Measurements from ENCODE around the gene LRRC38.

Gene LRRC38

DNA sequence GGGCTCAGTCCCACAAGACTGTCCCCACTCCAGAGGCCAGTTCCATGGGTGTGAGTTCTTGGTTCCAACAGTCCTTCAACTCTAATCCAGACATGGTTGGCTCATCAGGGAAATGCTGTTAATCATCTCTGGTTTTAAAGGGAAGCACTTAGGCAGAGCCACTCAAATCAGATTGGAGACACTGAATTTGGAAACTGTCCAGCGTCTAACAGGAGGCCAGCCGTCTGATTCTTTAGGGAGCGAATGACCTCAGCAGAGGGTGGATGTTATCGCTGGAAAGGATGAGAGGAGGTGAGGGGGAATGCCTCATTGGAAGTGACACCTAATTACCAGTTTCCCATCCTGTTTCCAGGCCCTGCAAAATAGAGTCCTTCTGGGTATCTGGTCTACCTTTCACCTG, 22.8 kb upstream of the LRRC38 start:
- Histone ChIP-seq H3K27me3 (replicated peaks; ENCODE audit: control insufficient read depth, insufficient read depth, low read length) (no peaks in the 10 kb centered on the region; the same call in 1 of the 2 replicates), H3K4me3 (replicated peaks; ENCODE audit: low read depth, low read length) (no peak overlapping the region), H3K36me3 (ENCODE audit: control insufficient read depth, insufficient read depth, low read length) (no peaks in the 10 kb centered on the region)
- no peak for DNase-seq (ENCODE audit: extremely low read depth, insufficient read length)
- TF ChIP-seq, protein P1, sequence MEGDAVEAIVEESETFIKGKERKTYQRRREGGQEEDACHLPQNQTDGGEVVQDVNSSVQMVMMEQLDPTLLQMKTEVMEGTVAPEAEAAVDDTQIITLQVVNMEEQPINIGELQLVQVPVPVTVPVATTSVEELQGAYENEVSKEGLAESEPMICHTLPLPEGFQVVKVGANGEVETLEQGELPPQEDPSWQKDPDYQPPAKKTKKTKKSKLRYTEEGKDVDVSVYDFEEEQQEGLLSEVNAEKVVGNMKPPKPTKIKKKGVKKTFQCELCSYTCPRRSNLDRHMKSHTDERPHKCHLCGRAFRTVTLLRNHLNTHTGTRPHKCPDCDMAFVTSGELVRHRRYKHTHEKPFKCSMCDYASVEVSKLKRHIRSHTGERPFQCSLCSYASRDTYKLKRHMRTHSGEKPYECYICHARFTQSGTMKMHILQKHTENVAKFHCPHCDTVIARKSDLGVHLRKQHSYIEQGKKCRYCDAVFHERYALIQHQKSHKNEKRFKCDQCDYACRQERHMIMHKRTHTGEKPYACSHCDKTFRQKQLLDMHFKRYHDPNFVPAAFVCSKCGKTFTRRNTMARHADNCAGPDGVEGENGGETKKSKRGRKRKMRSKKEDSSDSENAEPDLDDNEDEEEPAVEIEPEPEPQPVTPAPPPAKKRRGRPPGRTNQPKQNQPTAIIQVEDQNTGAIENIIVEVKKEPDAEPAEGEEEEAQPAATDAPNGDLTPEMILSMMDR (IDR thresholded peaks at IDR 0.05; ENCODE audit: insufficient read depth, low read length, poor library complexity, severe bottlenecking): no peak

DNA sequence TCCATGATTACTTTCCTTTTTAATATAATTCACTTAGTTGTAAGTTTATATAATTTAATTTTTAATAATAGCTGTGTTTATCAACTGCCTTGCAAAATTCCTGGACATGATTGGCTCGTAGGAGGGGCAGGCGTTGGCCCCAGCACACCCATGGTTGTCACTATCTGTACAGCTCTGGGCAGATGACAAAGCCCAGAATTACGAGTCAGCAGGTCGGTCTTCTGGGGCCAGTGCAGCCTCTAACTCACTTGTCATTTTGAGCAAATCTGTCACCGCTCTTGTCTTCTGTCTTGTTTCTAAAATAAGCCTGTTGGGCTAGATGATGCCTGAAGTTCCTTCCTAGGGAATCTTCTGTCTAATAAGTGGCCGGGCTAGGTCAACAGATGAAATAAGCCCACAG, 21.4 kb upstream of the LRRC38 start:
- Histone ChIP-seq H3K36me3 (ENCODE audit: control insufficient read depth, insufficient read depth, low read length) (no peaks in the 10 kb centered on the region), H3K4me3 (replicated peaks; ENCODE audit: low read depth, low read length) (no peak overlapping the region)

DNA sequence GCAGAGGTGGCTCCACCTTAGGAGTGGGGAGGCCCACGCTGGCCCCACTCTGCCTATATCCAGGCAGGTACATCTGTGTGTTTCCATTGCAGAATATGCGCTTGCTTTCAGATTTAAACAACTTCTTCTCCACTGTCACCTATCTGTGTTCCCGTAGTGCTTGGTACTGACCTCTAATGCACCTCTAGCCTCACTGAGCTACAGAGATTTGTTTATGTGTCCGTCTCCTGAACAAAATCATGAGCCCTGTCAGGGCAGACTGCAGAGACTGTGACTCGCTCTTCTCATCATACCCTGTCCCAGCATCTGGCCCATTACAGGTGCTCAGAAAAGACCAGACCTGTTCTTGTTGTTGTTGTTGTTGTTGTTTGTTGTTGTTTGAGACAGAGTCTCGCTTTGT, 14.5 kb upstream of the LRRC38 start:
- no peak overlapping the region for H3K4me3 ChIP-seq (replicated peaks; ENCODE audit: low read depth, low read length)
- DNase-seq (ENCODE audit: extremely low read depth, insufficient read length): no peak
- no peaks in the 10 kb centered on the region for H3K36me3 ChIP-seq (ENCODE audit: control insufficient read depth, insufficient read depth, low read length)
- TF ChIP-seq, protein P1 (IDR thresholded peaks at IDR 0.05; ENCODE audit: insufficient read depth, low read length, poor library complexity, severe bottlenecking): no peak
- H3K27me3 ChIP-seq (replicated peaks; ENCODE audit: control insufficient read depth, insufficient read depth, low read length): no peaks in the 10 kb centered on the region

More for the DNA sequence above, 21.4 kb upstream of the LRRC38 start:
- TF ChIP-seq, protein P1 (IDR thresholded peaks at IDR 0.05; ENCODE audit: insufficient read depth, low read length, poor library complexity, severe bottlenecking): no peak
- no peaks in the 10 kb centered on the region; the same call in 1 of the 2 replicates for H3K27me3 ChIP-seq (replicated peaks; ENCODE audit: control insufficient read depth, insufficient read depth, low read length)
- no peak for DNase-seq (ENCODE audit: extremely low read depth, insufficient read length)

DNA sequence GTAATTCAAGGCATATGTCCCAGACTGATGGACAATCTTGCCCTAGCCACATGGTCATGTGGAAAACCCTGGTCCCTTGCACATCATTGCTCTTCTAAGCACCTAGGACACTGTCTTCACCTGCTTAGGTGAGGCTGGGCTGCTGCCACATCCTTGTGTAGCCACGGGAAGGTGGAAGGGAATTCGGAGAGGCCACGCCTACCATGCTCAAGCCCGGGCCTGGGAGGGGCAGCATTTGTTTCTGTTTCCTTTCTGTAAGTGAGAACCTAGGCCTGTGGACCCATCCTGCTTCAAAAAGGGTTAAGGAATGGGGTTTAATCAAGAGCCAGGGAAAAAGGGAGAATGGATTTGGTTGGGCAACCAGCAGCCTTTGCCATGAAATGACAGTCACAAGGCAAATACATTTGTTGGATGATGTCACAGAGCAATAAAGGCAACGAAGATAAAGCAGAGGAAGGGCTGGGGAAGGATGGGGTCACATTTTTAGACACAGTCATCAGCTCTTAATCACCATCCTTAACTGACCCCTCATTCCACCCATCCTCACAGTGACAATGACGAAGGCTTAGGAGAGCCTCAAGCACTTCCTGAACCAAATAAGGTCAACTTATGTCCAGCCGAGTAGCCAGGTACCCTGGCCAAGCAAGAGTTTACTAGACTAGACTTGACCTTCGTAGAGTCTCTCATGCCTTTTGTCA, 10.1 kb upstream of the LRRC38 start:
- H3K27me3 ChIP-seq (replicated peaks; ENCODE audit: control insufficient read depth, insufficient read depth, low read length): no peaks in the 10 kb centered on the region
- no peak overlapping the region for H3K4me3 ChIP-seq (replicated peaks; ENCODE audit: low read depth, low read length)
- H3K36me3 ChIP-seq (ENCODE audit: control insufficient read depth, insufficient read depth, low read length): no peaks in the 10 kb centered on the region
- TF ChIP-seq, protein P1 (IDR thresholded peaks at IDR 0.05; ENCODE audit: insufficient read depth, low read length, poor library complexity, severe bottlenecking): no peak
- DNase-seq (ENCODE audit: extremely low read depth, insufficient read length): no peak

DNA sequence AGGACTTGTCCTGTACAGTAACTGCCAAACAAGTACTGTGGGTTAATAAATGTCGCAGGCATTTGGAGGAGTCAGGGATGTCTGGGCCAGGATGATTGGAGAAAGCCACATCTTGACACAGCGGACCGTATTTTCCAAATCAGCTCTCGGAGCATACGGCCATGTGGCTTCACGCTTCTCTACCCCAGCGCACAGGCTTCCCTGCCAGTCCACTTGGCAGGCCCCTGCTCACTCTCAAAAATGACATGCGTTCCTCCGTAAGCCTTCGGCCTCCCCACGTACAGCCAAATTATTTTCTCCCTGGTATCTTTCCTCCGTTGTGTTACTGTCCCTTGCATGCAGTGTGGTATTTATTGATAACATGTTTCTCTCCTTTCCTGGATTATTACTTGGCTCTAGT, 7.2 kb upstream of the LRRC38 start:
- no peaks in the 10 kb centered on the region for H3K36me3 ChIP-seq (ENCODE audit: control insufficient read depth, insufficient read depth, low read length)
- peaks cover 1% of the 10 kb centered on the region for H3K27me3 ChIP-seq (replicated peaks; ENCODE audit: control insufficient read depth, insufficient read depth, low read length)
- no peak overlapping the region for H3K4me3 ChIP-seq (replicated peaks; ENCODE audit: low read depth, low read length)
- TF ChIP-seq, protein P1 (IDR thresholded peaks at IDR 0.05; ENCODE audit: insufficient read depth, low read length, poor library complexity, severe bottlenecking): no peak
- no peak for DNase-seq (ENCODE audit: extremely low read depth, insufficient read length)

Data from GM06990 (cell line).